Kidney capillary endothelial cell (primary cell): ENCODE measurements around the gene MAP2K1.
"Not testable (repeated sequence)": the region's sequence is repeated elsewhere in the genome, so short reads cannot be mapped to it uniquely, and the experiment has no call there.

Source experiments
- DNase-seq: peaks from one replicate; pipeline ENCODE4 v3.0.0-alpha.2; 2018; ENCODE audit warnings: low spot score

MAP2K1 gene

GRCh38 chr15:66386204-66387123 is at the start of gene MAP2K1:
TSS of gene MAP2K1 (plus strand) at chr15:66386912. CDS start at chr15:66387348, 436 bp downstream.
- peak; percentile 92 for DNase-seq

GRCh38 chr15:66348530-66348929 is 38.2 kb upstream of the MAP2K1 start:
- not testable (repeated sequence) for DNase-seq

- DNase-seq, result no peak
Observed at GRCh38 chr15:66356077-66356358, 30.7 kb upstream of the MAP2K1 start.

- DNase-seq, result peak; percentile 93
Observed at GRCh38 chr15:66356359-66357236, 30.1 kb upstream of the MAP2K1 start, which contains the start of gene TIPIN. TSS of gene TIPIN (minus strand) at chr15:66356685. CDS start at chr15:66352947, 3,738 bp downstream.

GRCh38 chr15:66359740-66360139 is 27.0 kb upstream of the MAP2K1 start:
- no peak for DNase-seq

GRCh38 chr15:66361745-66362460 is 24.8 kb upstream of the MAP2K1 start:
- DNase-seq, result not testable (repeated sequence)

GRCh38 chr15:66362776-66363175 is 23.9 kb upstream of the MAP2K1 start:
- DNase-seq, result no peak

GRCh38 chr15:66364944-66365528 is 21.7 kb upstream of the MAP2K1 start:
- no peak for DNase-seq

- DNase-seq, result peak; percentile 63
Observed at GRCh38 chr15:66369773-66370651, 16.7 kb upstream of the MAP2K1 start.

- DNase-seq, result no peak
Observed at GRCh38 chr15:66374179-66374578, 12.5 kb upstream of the MAP2K1 start.

GRCh38 chr15:66378814-66379430 is 7.8 kb upstream of the MAP2K1 start:
- DNase-seq, result no peak

GRCh38 chr15:66381376-66381775 is 5.3 kb upstream of the MAP2K1 start:
- DNase-seq, result not testable (repeated sequence)

GRCh38 chr15:66387163-66388042 is 691 bp downstream of the MAP2K1 start:
- DNase-seq, result peak; percentile 59

GRCh38 chr15:66388043-66388363 is 1.3 kb downstream of the MAP2K1 start:
- DNase-seq, result no peak

- no peak for DNase-seq
Observed at GRCh38 chr15:66388576-66388975, 1.9 kb downstream of the MAP2K1 start.

GRCh38 chr15:66389098-66389858 is 2.6 kb downstream of the MAP2K1 start:
- DNase-seq, result no peak

- no peak for DNase-seq
Observed at GRCh38 chr15:66389859-66390381, 3.2 kb downstream of the MAP2K1 start.

- DNase-seq, result no peak
Observed at GRCh38 chr15:66390678-66391077, 4.0 kb downstream of the MAP2K1 start.
